Neural progenitor cell (in vitro differentiated cells): ENCODE data around the gene EXPH5.

ENCODE experiments used
- CTCF ChIP-seq: fragments of 200-600 bp; sonication (generic); IDR thresholded peaks from 2 replicates; pipeline ENCODE4 v1.5.1; 2017; ENCODE audit warnings: antibody characterized with exemption, mild to moderate bottlenecking
- EZH2 ChIP-seq: fragments of 200-600 bp; sonication (generic); IDR thresholded peaks from 2 replicates; pipeline ENCODE4 v1.6.1; 2017; ENCODE audit warnings: antibody characterized with exemption, mild to moderate bottlenecking, moderate library complexity
- EZH2phosphoT487 ChIP-seq: fragments of 200-600 bp; sonication (generic); IDR thresholded peaks from 2 replicates; pipeline ENCODE4 v1.6.1; 2017; ENCODE audit warnings: antibody characterized with exemption

GRCh38 chr11:108565653-108566052, 27.9 kb downstream of the EXPH5 start:
- TF ChIP-seq CTCF (no peak), EZH2 (no peak), EZH2phosphoT487 (no peak)
